ENCODE results near the gene ADGRD1.

The ADGRD1 gene

DNA sequence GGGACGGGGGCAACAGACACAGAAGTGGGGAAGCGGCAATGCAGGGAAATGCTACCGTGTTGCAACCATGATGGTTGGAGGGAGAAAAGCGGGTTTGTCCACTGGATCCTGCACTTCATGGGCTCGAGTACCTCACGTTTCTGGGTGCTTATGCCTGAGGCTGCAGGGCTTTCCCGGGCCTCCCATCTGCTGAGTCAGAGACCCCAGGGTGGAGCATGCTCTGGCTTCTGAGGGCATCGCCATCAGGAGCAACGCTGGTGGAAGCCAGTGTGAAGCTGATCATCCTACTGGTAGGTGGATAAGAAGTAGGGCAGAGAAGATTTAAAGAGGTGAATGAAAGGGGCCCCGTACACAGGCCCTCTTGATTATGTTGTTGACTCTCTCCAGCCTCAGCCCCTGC, 5.0 kb upstream of the ADGRD1 start:
- Histone ChIP-seq H2AFZ (ENCODE audit: low read depth, low read length) (no peak overlapping the region), H3K4me2 (ENCODE audit: insufficient read depth, low read length) (no peak overlapping the region), H4K20me1 (ENCODE audit: insufficient read depth, low read length) (no peaks in the 10 kb centered on the region), H3K27me3 (ENCODE audit: insufficient read depth, low read length, poor library complexity) (no peaks in the 10 kb centered on the region), H3K9ac (ENCODE audit: low read depth, low read length) (no peak overlapping the region), H3K36me3 (ENCODE audit: insufficient read depth, low read length) (no peaks in the 10 kb centered on the region), H3K4me3 (ENCODE audit: low read depth in 1 of 2, low read length in 2 of 2) (no peak overlapping the region), H3K79me2 (ENCODE audit: insufficient read depth, low read length) (no peaks in the 10 kb centered on the region), H3K9me3 (ENCODE audit: insufficient read depth, low read length, severe bottlenecking) (no peaks in the 10 kb centered on the region), H3K4me1 (ENCODE audit: insufficient read depth, low read length) (no peaks in the 10 kb centered on the region), H3K27ac (ENCODE audit: low read length) (no peak overlapping the region)
- DNase-seq (no peak), ATAC-seq (ENCODE audit: insufficient read depth, low read depth) (no peak)
- no peak for TF ChIP-seq EZH2 (IDR thresholded peaks at IDR 0.05; ENCODE audit: borderline replicate concordance, low read depth, low read length, severe bottlenecking)
- TF ChIP-seq, protein P1, sequence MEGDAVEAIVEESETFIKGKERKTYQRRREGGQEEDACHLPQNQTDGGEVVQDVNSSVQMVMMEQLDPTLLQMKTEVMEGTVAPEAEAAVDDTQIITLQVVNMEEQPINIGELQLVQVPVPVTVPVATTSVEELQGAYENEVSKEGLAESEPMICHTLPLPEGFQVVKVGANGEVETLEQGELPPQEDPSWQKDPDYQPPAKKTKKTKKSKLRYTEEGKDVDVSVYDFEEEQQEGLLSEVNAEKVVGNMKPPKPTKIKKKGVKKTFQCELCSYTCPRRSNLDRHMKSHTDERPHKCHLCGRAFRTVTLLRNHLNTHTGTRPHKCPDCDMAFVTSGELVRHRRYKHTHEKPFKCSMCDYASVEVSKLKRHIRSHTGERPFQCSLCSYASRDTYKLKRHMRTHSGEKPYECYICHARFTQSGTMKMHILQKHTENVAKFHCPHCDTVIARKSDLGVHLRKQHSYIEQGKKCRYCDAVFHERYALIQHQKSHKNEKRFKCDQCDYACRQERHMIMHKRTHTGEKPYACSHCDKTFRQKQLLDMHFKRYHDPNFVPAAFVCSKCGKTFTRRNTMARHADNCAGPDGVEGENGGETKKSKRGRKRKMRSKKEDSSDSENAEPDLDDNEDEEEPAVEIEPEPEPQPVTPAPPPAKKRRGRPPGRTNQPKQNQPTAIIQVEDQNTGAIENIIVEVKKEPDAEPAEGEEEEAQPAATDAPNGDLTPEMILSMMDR (IDR thresholded peaks at IDR 0.05; ENCODE audit: borderline replicate concordance, extremely low read depth, low read length, poor library complexity, severe bottlenecking), result no peak

DNA sequence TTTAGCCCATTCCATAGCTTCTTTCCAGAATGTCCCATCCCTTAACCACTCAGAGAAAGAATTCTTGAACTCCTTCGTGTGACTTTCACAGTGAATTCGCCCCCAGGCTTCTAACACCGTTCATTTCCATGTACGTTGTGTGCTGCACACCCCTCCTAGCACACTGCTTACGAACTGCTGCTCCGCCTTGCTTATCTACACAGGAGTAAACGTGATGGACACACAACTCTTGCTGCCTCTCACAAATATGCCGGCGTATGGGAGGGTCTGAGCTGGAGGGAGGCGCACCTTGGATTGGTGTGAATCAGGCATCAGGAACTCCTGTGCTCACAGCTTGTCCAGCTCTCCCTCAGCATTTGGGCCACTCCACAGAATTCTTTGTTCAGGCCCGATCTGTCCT, 3.9 kb upstream of the ADGRD1 start:
- H3K27ac ChIP-seq (ENCODE audit: low read length), result no peak overlapping the region
- no peaks in the 10 kb centered on the region for H4K20me1 ChIP-seq (ENCODE audit: insufficient read depth, low read length)
- no peaks in the 10 kb centered on the region for H3K36me3 ChIP-seq (ENCODE audit: insufficient read depth, low read length)
- no peak for TF ChIP-seq EZH2 (IDR thresholded peaks at IDR 0.05; ENCODE audit: borderline replicate concordance, low read depth, low read length, severe bottlenecking)
- TF ChIP-seq, protein P1 (IDR thresholded peaks at IDR 0.05; ENCODE audit: borderline replicate concordance, extremely low read depth, low read length, poor library complexity, severe bottlenecking), result no peak
- no peak overlapping the region for H3K4me3 ChIP-seq (ENCODE audit: low read depth in 1 of 2, low read length in 2 of 2)
- no peak overlapping the region for H3K4me2 ChIP-seq (ENCODE audit: insufficient read depth, low read length)
- ATAC-seq (ENCODE audit: insufficient read depth, low read depth) (no peak), DNase-seq (no peak)
- H3K4me1 ChIP-seq (ENCODE audit: insufficient read depth, low read length), result no peaks in the 10 kb centered on the region
- H3K79me2 ChIP-seq (ENCODE audit: insufficient read depth, low read length), result no peaks in the 10 kb centered on the region
- no peaks in the 10 kb centered on the region for H3K9me3 ChIP-seq (ENCODE audit: insufficient read depth, low read length, severe bottlenecking)
- H2AFZ ChIP-seq (ENCODE audit: low read depth, low read length), result no peak overlapping the region
- H3K9ac ChIP-seq (ENCODE audit: low read depth, low read length), result no peak overlapping the region
- no peaks in the 10 kb centered on the region for H3K27me3 ChIP-seq (ENCODE audit: insufficient read depth, low read length, poor library complexity)

DNA sequence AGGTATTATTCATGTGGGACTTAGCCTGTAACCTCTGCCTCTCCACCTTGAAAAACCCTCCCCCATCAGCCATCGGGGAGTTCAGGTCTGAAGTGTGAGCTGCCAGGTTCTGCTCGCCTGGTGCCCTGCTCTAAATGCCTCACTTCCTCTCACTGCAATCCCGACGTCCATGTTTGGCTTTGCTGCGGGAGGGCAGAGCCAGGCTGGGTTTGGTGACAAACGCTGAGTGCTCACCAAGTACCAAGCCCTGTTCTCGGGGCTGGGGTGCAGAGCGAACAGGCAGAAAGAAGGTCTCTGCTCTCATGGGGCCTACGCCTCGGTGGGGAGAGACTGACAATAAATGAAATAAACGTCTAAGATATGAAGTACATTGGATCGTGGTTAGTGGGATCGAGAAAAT, 2.1 kb upstream of the ADGRD1 start:
- Histone ChIP-seq H3K9ac (ENCODE audit: low read depth, low read length) (no peak overlapping the region), H3K79me2 (ENCODE audit: insufficient read depth, low read length) (no peaks in the 10 kb centered on the region)

More for the DNA sequence above, 2.1 kb upstream of the ADGRD1 start:
- DNase-seq (no peak), ATAC-seq (ENCODE audit: insufficient read depth, low read depth) (no peak)
- no peaks in the 10 kb centered on the region for H3K36me3 ChIP-seq (ENCODE audit: insufficient read depth, low read length)
- H3K27me3 ChIP-seq (ENCODE audit: insufficient read depth, low read length, poor library complexity), result no peaks in the 10 kb centered on the region
- no peak overlapping the region for H3K4me3 ChIP-seq (ENCODE audit: low read depth in 1 of 2, low read length in 2 of 2)
- no peak overlapping the region for H3K4me2 ChIP-seq (ENCODE audit: insufficient read depth, low read length)
- TF ChIP-seq EZH2 (IDR thresholded peaks at IDR 0.05; ENCODE audit: borderline replicate concordance, low read depth, low read length, severe bottlenecking), result no peak
- TF ChIP-seq, protein P1 (IDR thresholded peaks at IDR 0.05; ENCODE audit: borderline replicate concordance, extremely low read depth, low read length, poor library complexity, severe bottlenecking), result no peak
- H3K27ac ChIP-seq (ENCODE audit: low read length), result no peak overlapping the region
- no peaks in the 10 kb centered on the region for H3K9me3 ChIP-seq (ENCODE audit: insufficient read depth, low read length, severe bottlenecking)
- no peaks in the 10 kb centered on the region for H4K20me1 ChIP-seq (ENCODE audit: insufficient read depth, low read length)
- H2AFZ ChIP-seq (ENCODE audit: low read depth, low read length), result no peak overlapping the region
- no peaks in the 10 kb centered on the region for H3K4me1 ChIP-seq (ENCODE audit: insufficient read depth, low read length)

Data from DND-41 (cell line).